Kidney epithelial cell (primary cell): ENCODE data around the gene GJD4. TPM values are rescaled to one million over a fixed set of nuclear protein-coding genes. Genes with fewer than 3 reads are reported as not detected.

Source experiments
- DNase-seq: peaks from one replicate; pipeline ENCODE4 v3.0.0-alpha.2; 2010; ENCODE audit warnings: low read depth
- H3K27me3 ChIP-seq: 2 replicates; pipeline ENCODE4 v1.6.0; 2011; ENCODE audit warnings: low read length; ENCODE audit not compliant: control insufficient read depth, insufficient read depth
- H3K36me3 ChIP-seq: 2 replicates; pipeline ENCODE4 v1.5.1; 2011; ENCODE audit warnings: low read length; ENCODE audit not compliant: control insufficient read depth, insufficient read depth
- H3K4me3 ChIP-seq: 2 replicates; pipeline ENCODE4 v1.5.1; 2011; ENCODE audit warnings: low read depth, mild to moderate bottlenecking, control low read depth, low read length
- total RNA-seq: library from RNA; depleted of rRNA; stranded (reverse); fragments of >200 nt; gene quantifications from 2 replicates; pipeline ENCODE4 v1.2.3, GENCODE V29; 2015
- TF ChIP-seq, protein P1 (sequence below): IDR thresholded peaks from 2 replicates; pipeline ENCODE4 v1.5.1; 2011; ENCODE audit warnings: mild to moderate bottlenecking, moderate library complexity, low read length, control low read depth, inconsistent platforms; ENCODE audit not compliant: insufficient read depth, poor library complexity, severe bottlenecking

The GJD4 gene
- total RNA-seq, 1 donor from 2014 or later, result not detected

DNA sequence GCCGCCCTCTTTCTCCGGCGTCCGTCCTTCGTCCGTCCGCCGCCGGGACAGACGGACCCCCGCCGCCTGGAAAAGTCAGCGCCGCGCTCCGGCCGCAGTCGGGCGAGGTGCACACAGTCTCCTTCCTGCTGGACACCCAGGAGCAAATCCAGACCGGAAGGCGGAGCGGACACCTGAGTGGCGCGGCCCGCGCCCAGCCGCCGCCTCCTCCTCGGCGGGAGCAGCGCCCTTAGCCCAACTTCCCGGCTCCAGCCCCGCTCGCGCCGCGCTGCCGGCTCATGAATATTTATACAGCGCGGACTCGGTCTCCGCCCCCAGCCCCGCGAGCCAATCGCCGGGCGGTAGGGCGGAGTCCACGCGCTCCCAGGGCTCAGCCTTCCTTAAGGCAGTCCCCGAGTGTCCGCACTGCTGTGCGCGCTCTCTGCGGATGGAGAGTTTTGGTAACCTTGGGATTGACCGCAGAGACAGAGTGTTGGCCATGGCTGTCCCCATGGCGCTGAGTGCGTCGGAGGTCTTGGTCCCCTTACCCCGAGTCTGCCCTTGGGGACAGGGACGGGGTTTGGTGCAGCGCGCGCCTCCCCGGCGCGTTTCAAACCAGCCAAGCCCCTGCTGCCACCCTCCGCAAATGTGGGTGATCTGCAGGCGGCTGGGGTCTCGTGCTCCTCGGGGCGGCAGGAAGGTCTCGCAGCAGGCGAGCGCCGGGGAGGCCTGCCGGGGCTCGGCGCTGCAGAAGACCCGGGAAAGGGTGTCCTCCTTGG, 37.1 kb downstream of the GJD4 start, which contains the start of gene FZD8:
TSS of gene FZD8 (minus strand) at position 262 of the 758 bp plus-strand sequence. CDS start 867 bp downstream, outside the sequence.
- Histone ChIP-seq H3K27me3 (peaks cover 6% of the 10 kb centered on the region), H3K4me3 (peak within 1 kb of the TSS; percentile 67), H3K36me3 (no peaks in the 10 kb centered on the region)
- TF ChIP-seq, protein P1, sequence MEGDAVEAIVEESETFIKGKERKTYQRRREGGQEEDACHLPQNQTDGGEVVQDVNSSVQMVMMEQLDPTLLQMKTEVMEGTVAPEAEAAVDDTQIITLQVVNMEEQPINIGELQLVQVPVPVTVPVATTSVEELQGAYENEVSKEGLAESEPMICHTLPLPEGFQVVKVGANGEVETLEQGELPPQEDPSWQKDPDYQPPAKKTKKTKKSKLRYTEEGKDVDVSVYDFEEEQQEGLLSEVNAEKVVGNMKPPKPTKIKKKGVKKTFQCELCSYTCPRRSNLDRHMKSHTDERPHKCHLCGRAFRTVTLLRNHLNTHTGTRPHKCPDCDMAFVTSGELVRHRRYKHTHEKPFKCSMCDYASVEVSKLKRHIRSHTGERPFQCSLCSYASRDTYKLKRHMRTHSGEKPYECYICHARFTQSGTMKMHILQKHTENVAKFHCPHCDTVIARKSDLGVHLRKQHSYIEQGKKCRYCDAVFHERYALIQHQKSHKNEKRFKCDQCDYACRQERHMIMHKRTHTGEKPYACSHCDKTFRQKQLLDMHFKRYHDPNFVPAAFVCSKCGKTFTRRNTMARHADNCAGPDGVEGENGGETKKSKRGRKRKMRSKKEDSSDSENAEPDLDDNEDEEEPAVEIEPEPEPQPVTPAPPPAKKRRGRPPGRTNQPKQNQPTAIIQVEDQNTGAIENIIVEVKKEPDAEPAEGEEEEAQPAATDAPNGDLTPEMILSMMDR, result peak; percentile 20
- peak; percentile 56 for DNase-seq

GRCh38 chr10:35642793-35643114, 37.6 kb downstream of the GJD4 start:
- Histone ChIP-seq H3K4me3 (peak overlapping the region; percentile 67), H3K36me3 (no peaks in the 10 kb centered on the region), H3K27me3 (peaks cover 6% of the 10 kb centered on the region)
- TF ChIP-seq, protein P1, result no peak
- no peak for DNase-seq

DNA sequence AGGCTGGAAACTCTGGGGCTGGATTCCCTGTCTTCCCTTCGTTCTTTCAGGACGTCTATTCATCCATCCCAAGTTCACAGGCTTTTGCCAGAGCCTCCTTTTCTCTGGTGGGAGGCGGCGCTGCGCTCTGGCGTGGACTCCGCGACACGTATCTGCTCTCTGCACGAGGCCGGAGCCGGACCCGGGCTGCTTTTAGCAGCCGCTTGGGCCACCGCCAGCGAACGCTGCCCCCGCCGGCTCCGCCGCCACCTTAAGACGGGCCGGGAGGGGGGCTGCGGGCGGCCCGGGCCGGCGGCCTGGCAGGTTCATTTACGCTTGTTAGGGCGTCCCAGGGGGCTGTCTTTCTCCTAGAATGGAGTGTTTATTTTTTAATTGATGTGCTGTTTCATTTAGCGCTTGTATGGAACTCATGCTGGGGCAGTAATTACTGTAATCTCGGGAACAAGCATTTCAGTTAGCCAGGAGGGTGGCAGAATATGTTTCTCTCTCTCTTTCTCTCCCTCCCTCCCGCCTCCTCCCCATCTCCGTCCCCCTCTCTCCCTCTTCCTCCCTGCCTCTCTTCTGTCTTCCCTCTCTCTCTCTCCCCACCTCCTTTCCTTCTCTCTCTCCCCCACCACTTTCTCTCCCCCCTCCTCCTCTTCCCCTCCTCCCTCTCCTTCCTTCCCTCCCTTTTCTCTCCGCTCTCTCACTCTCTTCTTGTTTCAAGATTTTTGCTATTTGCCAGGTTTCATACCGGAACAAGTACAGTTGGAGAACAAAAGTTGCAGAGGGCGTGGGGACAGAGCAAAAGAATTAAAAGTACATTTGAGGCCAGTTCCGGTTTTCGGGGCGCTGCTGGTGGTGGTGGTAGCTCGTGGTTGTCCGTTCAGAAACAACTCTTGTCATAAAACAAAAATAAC, 38.3 kb downstream of the GJD4 start:
- TF ChIP-seq, protein P1, result no peak
- no peak for DNase-seq

GRCh38 chr10:35644050-35644950, 39.2 kb downstream of the GJD4 start:
- DNase-seq, result no peak
- Histone ChIP-seq H3K36me3 (no peaks in the 10 kb centered on the region), H3K4me3 (peak overlapping the region; percentile 67), H3K27me3 (peaks cover 6% of the 10 kb centered on the region)
- TF ChIP-seq, protein P1, result no peak

More for the DNA sequence above, 38.3 kb downstream of the GJD4 start:
- Histone ChIP-seq H3K36me3 (no peaks in the 10 kb centered on the region), H3K27me3 (peaks cover 6% of the 10 kb centered on the region), H3K4me3 (peak overlapping the region; percentile 67)

GRCh38 chr10:35650894-35651293, 45.8 kb downstream of the GJD4 start:
- Histone ChIP-seq H3K4me3 (no peak overlapping the region), H3K27me3 (no peaks in the 10 kb centered on the region), H3K36me3 (no peaks in the 10 kb centered on the region)
- TF ChIP-seq, protein P1, result no peak
- no peak for DNase-seq
